Fibroblast of lung (primary cell): Measurements from ENCODE around the gene ANO1. TPM values are rescaled to one million over a fixed set of nuclear protein-coding genes. Genes with fewer than 3 reads are reported as not detected.
A peak's percentile ranks its signal among the peaks of the same experiment; 100 is the strongest.

ENCODE experiments used
- DNase-seq, 2 donors: peaks; one replicate each; pipeline versions ENCODE4 v3.0.0 to v3.0.0-alpha.2; 2010; ENCODE audit warnings: low read depth in 2 of 2
- H2AFZ ChIP-seq: 2 replicates; pipeline ENCODE4 v1.5.1; 2012; ENCODE audit warnings: low read length, control low read depth, inconsistent platforms
- H3K27ac ChIP-seq: 2 replicates; pipeline ENCODE4 v1.5.1; 2011; ENCODE audit warnings: low read length, control low read depth; ENCODE audit not compliant: insufficient read depth
- H3K27me3 ChIP-seq: 2 replicates; pipeline ENCODE4 v1.5.1; 2011; ENCODE audit warnings: mild to moderate bottlenecking, low read length; ENCODE audit not compliant: control insufficient read depth, insufficient read depth
- H3K36me3 ChIP-seq: 2 replicates; pipeline ENCODE4 v1.5.1; 2011; ENCODE audit warnings: low read length; ENCODE audit not compliant: control insufficient read depth, insufficient read depth
- H3K4me1 ChIP-seq: 2 replicates; pipeline ENCODE4 v1.5.1; 2011; ENCODE audit warnings: low read length; ENCODE audit not compliant: control insufficient read depth, insufficient read depth; ENCODE audit errors: extremely low read depth
- H3K4me2 ChIP-seq: 2 replicates; pipeline ENCODE4 v1.5.1; 2011; ENCODE audit warnings: low read length, control low read depth; ENCODE audit not compliant: insufficient read depth; ENCODE audit errors: extremely low read depth
- H3K4me3 ChIP-seq, 4 experiments: fragments of 200-600 bp in 1 of 4; sonication (generic) in 1 of 4; replicated peaks in 1 of 4; 2 replicates each; pipeline ENCODE4 v1.5.1; 2011 to 2016; ENCODE audit warnings: low read length in 4 of 4, low read depth in 3 of 4, mild to moderate bottlenecking in 3 of 4, control low read depth in 2 of 4, inconsistent platforms in 1 of 4, mixed read lengths in 1 of 4; ENCODE audit not compliant: insufficient read depth in 1 of 4; ENCODE audit errors: control extremely low read depth in 1 of 4
- H3K79me2 ChIP-seq: 2 replicates; pipeline ENCODE4 v1.5.1; 2012; ENCODE audit warnings: mild to moderate bottlenecking, low read length, inconsistent platforms; ENCODE audit not compliant: control insufficient read depth, insufficient read depth
- H3K9ac ChIP-seq: 2 replicates; pipeline ENCODE4 v1.5.1; 2011; ENCODE audit warnings: mild to moderate bottlenecking, low read length, control low read depth; ENCODE audit not compliant: insufficient read depth
- H3K9me3 ChIP-seq: 2 replicates; pipeline ENCODE4 v1.5.1; 2012; ENCODE audit warnings: low read depth, low read length; ENCODE audit not compliant: control insufficient read depth, insufficient read depth
- H4K20me1 ChIP-seq: 2 replicates; pipeline ENCODE4 v1.5.1; 2011; ENCODE audit warnings: low read length; ENCODE audit not compliant: control insufficient read depth, insufficient read depth; ENCODE audit errors: extremely low read depth
- EZH2 ChIP-seq: IDR thresholded peaks from 2 replicates; pipeline ENCODE4 v1.5.1; 2012; ENCODE audit warnings: low read length, control low read depth, mild to moderate bottlenecking; ENCODE audit errors: missing control alignments
- polyA plus RNA-seq, 2 donors: library from polyadenylated mRNA; depleted of rRNA in 1 of 2; stranded (reverse) in 1 of 2; unstranded in 1 of 2; fragments of >200 nt; gene quantifications; 2 replicates each; pipeline ENCODE4 v1.2.1, GENCODE V29; 2011 to 2012; ENCODE audit warnings: missing spikeins in 1 of 2
- total RNA-seq: library from RNA; depleted of rRNA; stranded (reverse); fragments of >200 nt; gene quantifications from 2 replicates; pipeline ENCODE4 v1.2.1, GENCODE V29; 2014
- TF ChIP-seq, protein P1 (sequence below), 2 donors: IDR thresholded peaks in 1 of 2; conservative IDR thresholded peaks in 1 of 2; 1 replicate in 1 of 2; 2 replicates in 1 of 2; pipeline ENCODE4 v1.5.1; 2011 to 2012; ENCODE audit warnings: low read length in 2 of 2, control low read depth in 1 of 2, inconsistent platforms in 1 of 2, low read depth in 1 of 2, mild to moderate bottlenecking in 1 of 2

Gene ANO1
- total and polyA plus RNA-seq, 2 donors (not counting 1 experiment from before 2014, with no cell fraction given): 0.99 to 4.1 TPM

DNA sequence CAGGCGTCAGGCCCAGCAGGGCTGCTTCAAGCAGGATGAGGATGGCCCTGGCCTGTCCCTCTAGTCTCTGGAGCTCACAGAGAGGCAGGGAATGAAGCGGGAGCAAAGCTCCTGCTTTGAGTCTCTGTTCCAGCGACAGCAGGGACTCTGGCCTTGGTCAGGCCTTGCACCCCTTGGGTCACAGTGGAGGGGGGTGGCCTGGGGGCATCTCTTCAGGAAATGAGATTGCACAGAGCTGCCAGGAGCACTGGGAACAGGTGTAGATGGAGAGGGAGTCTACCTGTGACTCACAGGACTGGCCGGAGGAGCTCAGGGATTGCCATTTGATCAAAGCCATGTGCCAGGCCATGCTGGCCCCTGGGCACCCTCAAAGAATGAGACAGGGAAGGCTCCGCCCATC is 1.6 kb downstream of the ANO1 start:
- Histone ChIP-seq H3K9ac (no peak overlapping the region), H3K4me3 (no peak overlapping the region), H3K36me3 (no peaks in the 10 kb centered on the region), H3K4me2 (no peak overlapping the region), H2AFZ (no peak overlapping the region), H3K9me3 (no peaks in the 10 kb centered on the region), H4K20me1 (no peaks in the 10 kb centered on the region), H3K4me1 (no peaks in the 10 kb centered on the region), H3K27me3 (peaks cover 17% of the 10 kb centered on the region), H3K79me2 (no peaks in the 10 kb centered on the region), H3K27ac (no peak overlapping the region)
- TF ChIP-seq EZH2: no peak
- TF ChIP-seq, protein P1, sequence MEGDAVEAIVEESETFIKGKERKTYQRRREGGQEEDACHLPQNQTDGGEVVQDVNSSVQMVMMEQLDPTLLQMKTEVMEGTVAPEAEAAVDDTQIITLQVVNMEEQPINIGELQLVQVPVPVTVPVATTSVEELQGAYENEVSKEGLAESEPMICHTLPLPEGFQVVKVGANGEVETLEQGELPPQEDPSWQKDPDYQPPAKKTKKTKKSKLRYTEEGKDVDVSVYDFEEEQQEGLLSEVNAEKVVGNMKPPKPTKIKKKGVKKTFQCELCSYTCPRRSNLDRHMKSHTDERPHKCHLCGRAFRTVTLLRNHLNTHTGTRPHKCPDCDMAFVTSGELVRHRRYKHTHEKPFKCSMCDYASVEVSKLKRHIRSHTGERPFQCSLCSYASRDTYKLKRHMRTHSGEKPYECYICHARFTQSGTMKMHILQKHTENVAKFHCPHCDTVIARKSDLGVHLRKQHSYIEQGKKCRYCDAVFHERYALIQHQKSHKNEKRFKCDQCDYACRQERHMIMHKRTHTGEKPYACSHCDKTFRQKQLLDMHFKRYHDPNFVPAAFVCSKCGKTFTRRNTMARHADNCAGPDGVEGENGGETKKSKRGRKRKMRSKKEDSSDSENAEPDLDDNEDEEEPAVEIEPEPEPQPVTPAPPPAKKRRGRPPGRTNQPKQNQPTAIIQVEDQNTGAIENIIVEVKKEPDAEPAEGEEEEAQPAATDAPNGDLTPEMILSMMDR (conservative IDR thresholded peaks at IDR 0.05 in 1 of 2, IDR thresholded peaks at IDR 0.05 in 1 of 2; ENCODE audit: low read depth in 1 of 2, low read length in 2 of 2): no peak
- no peak for DNase-seq

DNA sequence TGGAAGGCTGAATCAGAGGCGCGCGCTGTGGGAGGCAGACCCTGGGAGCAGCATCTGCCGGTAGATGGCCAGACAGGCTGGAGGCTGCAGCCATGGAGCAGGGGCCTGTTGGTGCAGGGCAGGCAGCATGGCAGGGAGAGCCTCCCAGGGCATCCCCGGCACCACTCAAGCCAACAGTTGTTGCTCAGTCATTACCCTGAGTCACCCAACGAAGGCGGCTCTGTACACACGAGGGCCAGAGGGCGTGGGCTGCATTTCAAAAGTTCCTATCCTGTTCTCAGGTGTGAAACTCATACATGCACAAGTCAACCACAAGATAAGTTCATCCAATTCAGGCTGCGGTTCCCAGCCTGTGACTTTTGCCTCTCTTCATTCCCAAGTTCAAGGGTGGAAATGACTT is 2.6 kb downstream of the ANO1 start:
- Histone ChIP-seq H4K20me1 (no peaks in the 10 kb centered on the region), H3K27ac (no peak overlapping the region), H3K79me2 (no peaks in the 10 kb centered on the region), H3K9ac (no peak overlapping the region), H3K27me3 (peaks cover 17% of the 10 kb centered on the region), H3K9me3 (no peaks in the 10 kb centered on the region), H3K4me2 (no peak overlapping the region), H3K36me3 (no peaks in the 10 kb centered on the region), H3K4me1 (no peaks in the 10 kb centered on the region), H2AFZ (no peak overlapping the region), H3K4me3 (no peak overlapping the region)
- DNase-seq: peak in 1 of 2 donors; percentile 33
- TF ChIP-seq, protein P1 (conservative IDR thresholded peaks at IDR 0.05 in 1 of 2, IDR thresholded peaks at IDR 0.05 in 1 of 2; ENCODE audit: low read depth in 1 of 2, low read length in 2 of 2): no peak
- TF ChIP-seq EZH2: no peak

- no peak overlapping the region for H3K27ac ChIP-seq
- H2AFZ ChIP-seq: no peak overlapping the region
- H3K27me3 ChIP-seq: peaks cover 9% of the 10 kb centered on the region
- no peaks in the 10 kb centered on the region for H3K4me1 ChIP-seq
- H3K79me2 ChIP-seq: no peaks in the 10 kb centered on the region
- DNase-seq: no peak
- H4K20me1 ChIP-seq: no peaks in the 10 kb centered on the region
- TF ChIP-seq, protein P1 (conservative IDR thresholded peaks at IDR 0.05 in 1 of 2, IDR thresholded peaks at IDR 0.05 in 1 of 2; ENCODE audit: low read depth in 1 of 2, low read length in 2 of 2): peak in 1 of 2 donors; percentile 19
- TF ChIP-seq EZH2: no peak
- no peaks in the 10 kb centered on the region for H3K9me3 ChIP-seq
- H3K36me3 ChIP-seq: no peaks in the 10 kb centered on the region
- no peak overlapping the region for H3K4me2 ChIP-seq
- H3K4me3 ChIP-seq: no peak overlapping the region
- H3K9ac ChIP-seq: no peak overlapping the region
Measured at GRCh38 chr11:70082829-70083228, 4.7 kb downstream of the ANO1 start.
